Pons (tissue), 1 donor: ENCODE measurements around the gene PRKG1.

Source experiments
- DNase-seq: peaks from one replicate; pipeline ENCODE4 v3.0.0-alpha.2; 2016; ENCODE audit warnings: low spot score

Gene PRKG1

GRCh38 chr10:51076299-51076841 is 2.1 kb downstream of the PRKG1 start:
- DNase-seq, result no peak

GRCh38 chr10:51077074-51077473 is 2.8 kb downstream of the PRKG1 start:
- no peak for DNase-seq

DNA sequence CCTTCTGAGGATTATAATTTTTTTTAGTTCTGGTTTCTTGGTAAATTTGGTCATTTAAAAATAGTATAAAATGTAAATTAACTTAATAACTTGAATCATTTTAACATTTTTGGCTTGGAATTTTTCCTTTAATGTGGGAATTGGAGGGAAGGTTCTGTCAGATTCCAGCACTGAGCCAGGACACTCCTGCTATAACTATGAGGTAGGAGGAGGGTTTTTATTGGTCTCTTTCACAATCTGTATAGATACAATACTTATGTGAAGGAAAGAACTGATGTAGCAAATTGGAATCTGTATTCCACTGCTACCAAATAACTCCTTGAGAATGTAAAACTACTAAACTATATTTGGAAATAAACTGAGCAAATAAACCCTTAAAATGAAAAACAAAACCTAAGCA is 3.2 kb downstream of the PRKG1 start:
- DNase-seq, result no peak

GRCh38 chr10:51079331-51079730 is 5.0 kb downstream of the PRKG1 start:
- no peak for DNase-seq

DNA sequence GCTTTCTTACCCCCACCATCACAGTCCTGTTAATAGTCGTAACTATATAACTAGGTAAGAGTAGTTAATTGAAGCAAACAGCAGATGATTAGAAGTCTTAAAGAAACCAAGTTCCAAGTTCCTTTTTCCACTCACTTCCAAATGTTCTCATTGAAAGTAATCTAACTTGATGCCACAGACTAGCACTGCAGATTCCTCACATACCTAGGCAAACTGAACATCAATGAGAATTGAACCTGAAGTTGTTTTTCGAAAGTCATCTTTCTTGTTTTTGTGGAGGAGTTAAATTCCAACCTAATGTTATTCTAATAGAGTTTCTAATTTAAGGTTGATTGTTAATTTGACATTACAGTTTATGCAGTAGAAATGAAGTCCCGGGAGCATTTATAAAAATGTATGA is 5.5 kb downstream of the PRKG1 start:
- no peak for DNase-seq

GRCh38 chr10:51080311-51081006 is 6.2 kb downstream of the PRKG1 start:
- DNase-seq, result no peak

- DNase-seq, result no peak
These were observed 8.6 kb downstream of the PRKG1 start for GRCh38 chr10:51082857-51083256.

DNA sequence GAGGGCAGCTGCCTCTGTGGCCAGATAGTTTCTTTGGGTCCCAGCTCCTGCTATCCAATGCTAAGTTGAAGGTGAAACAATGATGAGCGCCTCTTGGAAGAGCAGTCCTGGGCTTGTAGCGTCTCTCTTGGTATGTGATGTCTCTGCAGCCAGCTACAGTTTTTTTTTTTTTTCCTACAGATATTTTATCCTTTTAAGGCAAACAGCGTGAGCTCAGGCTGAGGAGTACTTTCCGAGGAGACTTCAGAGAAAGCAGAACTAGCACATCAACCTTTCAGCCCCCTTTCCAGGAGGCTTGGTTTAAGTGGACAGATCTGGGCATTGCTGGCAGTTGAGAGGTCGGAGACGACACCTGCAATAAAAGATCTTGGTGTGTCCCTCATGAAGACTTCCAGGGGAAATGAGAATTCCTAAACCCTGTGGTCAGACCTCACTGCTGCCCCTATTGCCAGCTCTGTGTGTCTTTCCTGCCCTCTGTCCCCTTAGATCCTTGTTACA is 9.1 kb downstream of the PRKG1 start:
- DNase-seq, result no peak

GRCh38 chr10:51085204-51085603 is 10.9 kb downstream of the PRKG1 start:
- DNase-seq, result no peak

DNA sequence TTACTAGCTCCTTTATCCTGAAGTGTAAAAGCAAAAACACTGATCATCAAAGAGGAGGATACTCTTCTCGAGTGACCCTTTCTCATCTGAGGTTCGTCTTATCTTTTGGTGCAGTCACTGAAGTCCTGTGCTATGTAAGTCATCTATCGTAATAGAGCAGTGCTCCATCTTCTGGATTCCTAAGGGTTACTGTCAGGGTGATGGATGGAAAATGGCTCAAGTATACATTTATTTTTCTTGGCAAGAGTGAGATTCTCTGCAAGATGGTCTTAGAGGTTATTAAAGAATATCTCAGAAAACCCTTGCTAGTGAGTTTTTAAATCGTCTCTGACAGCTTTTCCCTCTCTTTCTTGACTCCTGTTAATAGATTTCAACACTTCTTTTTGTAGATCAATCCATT is 12.4 kb downstream of the PRKG1 start:
- no peak for DNase-seq

DNA sequence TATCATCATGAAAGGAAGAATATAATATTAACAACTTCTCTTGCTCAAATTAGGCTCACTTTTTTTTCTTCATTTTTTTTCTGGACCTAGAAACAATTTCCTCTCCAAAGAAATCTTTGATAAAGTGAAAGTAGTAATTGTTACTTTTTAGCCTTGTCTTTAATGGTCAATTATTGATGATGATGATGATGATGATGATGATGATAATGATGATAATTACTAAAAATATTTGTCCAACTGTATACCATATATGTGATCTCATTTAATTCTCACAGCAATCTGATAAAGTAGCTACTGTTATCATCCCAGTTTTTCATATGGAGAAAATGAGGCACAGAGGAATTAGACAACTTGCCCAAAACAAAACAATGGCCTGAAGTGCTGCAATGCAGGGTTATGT is 12.8 kb downstream of the PRKG1 start:
- no peak for DNase-seq

GRCh38 chr10:51090190-51090589 is 15.9 kb downstream of the PRKG1 start:
- no peak for DNase-seq

DNA sequence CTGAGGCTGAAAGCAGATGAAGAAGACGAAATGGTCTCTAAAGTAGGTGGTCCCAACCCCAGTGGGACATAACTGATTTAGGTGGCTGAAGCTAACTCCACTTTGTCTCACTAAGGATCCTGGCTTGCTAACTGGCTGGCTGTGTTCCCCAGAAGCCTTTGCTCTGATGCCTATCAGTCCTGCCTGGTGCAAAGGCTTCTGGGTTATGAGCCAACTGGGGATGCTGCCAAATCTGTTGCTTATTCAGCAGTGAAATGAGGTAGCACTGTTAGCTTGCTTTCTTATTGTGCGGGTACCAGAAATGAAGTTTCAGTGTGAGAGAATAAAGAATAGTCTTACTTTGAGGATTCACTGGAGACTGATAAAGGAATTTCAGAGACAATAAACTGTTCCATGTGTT is 18.1 kb downstream of the PRKG1 start:
- DNase-seq, result peak; percentile 66

DNA sequence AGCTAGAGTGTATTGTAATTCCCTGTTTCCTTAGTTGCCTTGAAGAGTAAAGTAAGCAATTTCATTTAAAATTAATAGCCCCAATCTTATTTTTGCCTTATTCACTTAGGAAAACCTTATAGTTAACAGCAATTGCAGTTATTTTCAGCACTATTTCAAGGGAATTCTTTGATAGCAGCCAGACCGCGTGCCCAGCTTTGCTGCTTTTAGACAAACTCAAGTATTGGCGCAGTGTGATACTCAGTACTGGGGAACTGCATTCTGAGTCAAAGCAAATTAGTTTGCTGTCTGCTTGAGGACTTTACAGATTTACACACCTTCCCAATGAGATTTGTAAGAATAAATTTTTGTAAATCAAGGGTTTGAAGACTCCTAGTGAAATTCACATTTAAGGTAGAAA is 21.2 kb downstream of the PRKG1 start:
- DNase-seq, result no peak

DNA sequence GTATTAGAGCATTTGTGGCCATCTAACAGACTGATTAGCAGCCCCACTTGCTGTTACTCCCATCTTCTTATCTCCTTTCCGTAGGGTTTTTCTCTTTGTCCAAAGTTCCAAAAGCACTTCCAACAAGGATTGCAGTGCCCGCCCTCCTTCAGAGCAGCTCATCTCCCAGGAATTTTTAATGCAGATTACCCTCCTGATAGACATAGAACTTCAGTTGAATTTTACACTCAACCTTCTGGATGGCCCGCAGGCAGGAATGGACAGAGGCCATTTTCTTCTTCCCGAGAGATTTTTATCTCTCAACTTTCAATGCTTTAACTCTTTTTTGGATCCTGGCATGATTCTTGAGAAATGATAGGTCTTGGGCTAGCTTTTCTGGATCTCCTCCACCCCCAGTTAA is 23.3 kb downstream of the PRKG1 start:
- DNase-seq, result no peak

DNA sequence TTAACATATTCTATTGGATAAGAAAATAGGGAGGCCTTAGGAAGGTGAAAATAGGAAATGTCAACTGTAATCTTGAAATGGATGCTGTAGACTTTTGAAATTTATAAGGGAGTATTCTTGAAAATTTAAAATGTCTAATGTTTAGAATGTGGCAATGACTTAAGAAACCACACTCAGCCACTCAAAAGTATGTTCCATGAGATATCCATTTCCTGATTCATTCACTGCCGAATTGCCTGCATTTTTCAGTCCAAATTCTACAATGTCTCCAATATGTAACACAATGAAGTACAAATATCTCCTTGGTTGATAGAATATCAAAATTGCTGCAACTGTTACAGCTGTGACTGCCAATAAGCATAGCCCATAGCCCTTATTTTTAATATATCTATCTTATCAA is 25.9 kb downstream of the PRKG1 start:
- no peak for DNase-seq

DNA sequence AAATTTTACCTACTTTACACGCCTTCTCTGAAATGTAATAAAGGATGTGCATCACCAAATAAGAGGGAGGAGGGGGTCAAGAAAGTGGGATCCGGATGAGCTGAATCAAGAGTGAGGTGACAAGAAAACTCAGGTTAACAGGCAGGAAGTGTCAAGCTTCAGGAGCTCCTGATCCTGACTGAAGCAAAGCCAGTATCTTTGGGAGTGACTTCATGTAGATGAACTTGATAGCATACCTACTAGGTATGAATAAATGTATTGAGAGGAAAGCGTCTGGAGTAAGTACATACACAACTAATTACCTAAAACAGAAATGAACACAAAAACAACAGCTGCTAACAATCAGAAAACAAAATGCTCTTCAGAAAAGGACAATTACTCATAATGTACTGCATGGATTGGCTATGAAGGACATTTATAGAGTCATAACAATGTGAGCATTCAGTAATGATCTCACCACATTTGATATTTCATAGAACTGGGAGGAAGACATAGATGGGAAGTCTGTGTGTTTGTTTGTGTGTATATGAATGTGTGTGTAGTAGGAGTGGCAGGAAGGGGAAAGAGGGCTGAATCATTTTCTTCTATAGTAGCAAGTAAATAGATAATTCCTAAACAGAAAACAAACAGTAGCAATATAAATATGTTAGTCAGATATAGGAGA is 29.4 kb downstream of the PRKG1 start:
- no peak for DNase-seq

- no peak for DNase-seq
These were observed 32.1 kb downstream of the PRKG1 start for GRCh38 chr10:51106311-51106945.

DNA sequence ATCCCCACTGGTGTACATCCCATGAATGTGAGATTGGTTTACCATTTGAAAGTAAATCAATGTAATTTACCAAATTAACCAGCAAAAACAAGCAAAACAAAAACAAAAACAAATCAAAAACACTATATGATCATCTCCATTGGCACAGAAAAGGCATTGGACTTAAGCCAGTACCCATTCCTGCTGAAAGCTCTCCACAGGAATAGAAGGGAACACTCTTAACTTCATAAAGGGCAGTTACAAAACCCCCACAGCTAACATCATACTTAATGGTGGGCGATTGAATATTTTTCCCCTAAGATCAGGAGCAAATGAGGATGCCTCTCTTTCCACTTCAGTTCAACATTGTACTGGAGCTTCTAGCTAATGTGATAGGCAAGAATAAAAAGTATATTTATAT is 34.1 kb downstream of the PRKG1 start:
- DNase-seq, result no peak

- DNase-seq, result no peak
These were observed 35.7 kb downstream of the PRKG1 start for GRCh38 chr10:51109801-51110533.

DNA sequence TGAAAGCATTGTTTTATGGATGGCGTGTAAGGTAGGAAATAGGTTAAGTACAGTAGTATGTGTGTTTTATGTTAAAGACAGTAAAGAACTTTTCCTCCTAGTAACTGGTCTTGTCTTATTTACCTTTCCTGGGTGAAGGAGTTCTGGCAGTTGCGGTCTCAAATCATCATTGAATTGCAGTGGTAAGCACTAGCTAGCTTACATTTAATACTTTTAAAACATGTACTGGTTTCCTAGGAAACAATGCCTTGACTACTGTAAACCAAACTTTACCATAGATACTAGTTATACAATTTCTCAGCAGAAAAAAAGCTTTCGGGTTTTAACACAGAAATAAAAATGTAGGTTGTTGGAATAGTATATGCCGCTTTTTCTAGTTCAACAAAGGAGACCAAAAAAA is 37.7 kb downstream of the PRKG1 start:
- DNase-seq, result no peak

- DNase-seq, result no peak
These were observed 38.7 kb downstream of the PRKG1 start for GRCh38 chr10:51113007-51113406.
